Right lobe of liver (tissue), 4 donors: ENCODE measurements around the gene VAV3.

Experiments used
- POLR2A ChIP-seq: fragments of 450-650 bp; IDR thresholded peaks from one replicate; pipeline ENCODE4 v1.6.1; 2017; ENCODE audit warnings: antibody characterized with exemption, mild to moderate bottlenecking
- TF ChIP-seq, protein P1 (sequence below), 4 donors: fragments of 200-600 bp in 3 of 4; fragments of 450-650 bp in 1 of 4; IDR thresholded peaks; one replicate each; pipeline versions ENCODE4 v1.5.1 to v1.8.0; 2016 to 2022; ENCODE audit warnings: antibody characterized with exemption in 4 of 4, mild to moderate bottlenecking in 2 of 4
- donor health status: DM: no; HTN: no; CAD: no.
- donor health status: DM: no; HTN: no; CAD: no.
- donor health status: DM: no; HTN: yes; CAD: no.

GRCh38 chr1:107804134-107804533 lies 160.8 kb downstream of the VAV3 start:
- TF ChIP-seq, protein P1, sequence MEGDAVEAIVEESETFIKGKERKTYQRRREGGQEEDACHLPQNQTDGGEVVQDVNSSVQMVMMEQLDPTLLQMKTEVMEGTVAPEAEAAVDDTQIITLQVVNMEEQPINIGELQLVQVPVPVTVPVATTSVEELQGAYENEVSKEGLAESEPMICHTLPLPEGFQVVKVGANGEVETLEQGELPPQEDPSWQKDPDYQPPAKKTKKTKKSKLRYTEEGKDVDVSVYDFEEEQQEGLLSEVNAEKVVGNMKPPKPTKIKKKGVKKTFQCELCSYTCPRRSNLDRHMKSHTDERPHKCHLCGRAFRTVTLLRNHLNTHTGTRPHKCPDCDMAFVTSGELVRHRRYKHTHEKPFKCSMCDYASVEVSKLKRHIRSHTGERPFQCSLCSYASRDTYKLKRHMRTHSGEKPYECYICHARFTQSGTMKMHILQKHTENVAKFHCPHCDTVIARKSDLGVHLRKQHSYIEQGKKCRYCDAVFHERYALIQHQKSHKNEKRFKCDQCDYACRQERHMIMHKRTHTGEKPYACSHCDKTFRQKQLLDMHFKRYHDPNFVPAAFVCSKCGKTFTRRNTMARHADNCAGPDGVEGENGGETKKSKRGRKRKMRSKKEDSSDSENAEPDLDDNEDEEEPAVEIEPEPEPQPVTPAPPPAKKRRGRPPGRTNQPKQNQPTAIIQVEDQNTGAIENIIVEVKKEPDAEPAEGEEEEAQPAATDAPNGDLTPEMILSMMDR (IDR thresholded peaks at IDR 0.05) = no peak
- no peak for TF ChIP-seq POLR2A
